SJCRH30 (cell line): ENCODE results near the gene FBXO45. TPM values are rescaled to one million over a fixed set of nuclear protein-coding genes. Genes with fewer than 3 reads are reported as not detected.
"Not testable (repeated sequence)": the region's sequence is repeated elsewhere in the genome, so short reads cannot be mapped to it uniquely, and the experiment has no call there.

Experiments used
- DNase-seq, 2 experiments: peaks; one replicate each; pipeline ENCODE4 v3.0.0-alpha.2; 2015 to 2020
- H3K27ac ChIP-seq: fragments of 250-450 bp; sonication (Bioruptor Pico); 2 replicates; pipeline ENCODE4 v1.5.1; 2020; ENCODE audit warnings: mild to moderate bottlenecking, moderate library complexity
- H3K27me3 ChIP-seq: fragments of 250-450 bp; sonication (Bioruptor Pico); 2 replicates; pipeline ENCODE4 v1.5.1; 2020; ENCODE audit warnings: mild to moderate bottlenecking, moderate library complexity
- H3K36me3 ChIP-seq: fragments of 250-450 bp; sonication (Bioruptor Pico); 2 replicates; pipeline ENCODE4 v1.5.1; 2020; ENCODE audit warnings: mild to moderate bottlenecking, moderate library complexity
- H3K4me1 ChIP-seq: fragments of 250-450 bp; sonication (Bioruptor Pico); 2 replicates; pipeline ENCODE4 v1.5.1; 2020; ENCODE audit warnings: mild to moderate bottlenecking, moderate library complexity
- H3K4me3 ChIP-seq: fragments of 250-450 bp; sonication (Bioruptor Pico); 2 replicates; pipeline ENCODE4 v1.5.1; 2020; ENCODE audit warnings: mild to moderate bottlenecking, moderate library complexity
- H3K9me3 ChIP-seq: fragments of 250-450 bp; sonication (Bioruptor Pico); replicated peaks from 2 replicates; pipeline ENCODE4 v1.5.1; 2020; ENCODE audit warnings: mild to moderate bottlenecking, moderate library complexity
- total RNA-seq: library from RNA; depleted of rRNA; stranded (reverse); fragments of >200 nt; shearing (Covaris generic); gene quantifications from 2 replicates; pipeline ENCODE4 v1.2.3, GENCODE V29; 2014; rRNA removed

FBXO45 gene, protein sequence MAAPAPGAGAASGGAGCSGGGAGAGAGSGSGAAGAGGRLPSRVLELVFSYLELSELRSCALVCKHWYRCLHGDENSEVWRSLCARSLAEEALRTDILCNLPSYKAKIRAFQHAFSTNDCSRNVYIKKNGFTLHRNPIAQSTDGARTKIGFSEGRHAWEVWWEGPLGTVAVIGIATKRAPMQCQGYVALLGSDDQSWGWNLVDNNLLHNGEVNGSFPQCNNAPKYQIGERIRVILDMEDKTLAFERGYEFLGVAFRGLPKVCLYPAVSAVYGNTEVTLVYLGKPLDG
- 29.3 and 32.3 TPM in 2 replicates for total RNA-seq

DNA sequence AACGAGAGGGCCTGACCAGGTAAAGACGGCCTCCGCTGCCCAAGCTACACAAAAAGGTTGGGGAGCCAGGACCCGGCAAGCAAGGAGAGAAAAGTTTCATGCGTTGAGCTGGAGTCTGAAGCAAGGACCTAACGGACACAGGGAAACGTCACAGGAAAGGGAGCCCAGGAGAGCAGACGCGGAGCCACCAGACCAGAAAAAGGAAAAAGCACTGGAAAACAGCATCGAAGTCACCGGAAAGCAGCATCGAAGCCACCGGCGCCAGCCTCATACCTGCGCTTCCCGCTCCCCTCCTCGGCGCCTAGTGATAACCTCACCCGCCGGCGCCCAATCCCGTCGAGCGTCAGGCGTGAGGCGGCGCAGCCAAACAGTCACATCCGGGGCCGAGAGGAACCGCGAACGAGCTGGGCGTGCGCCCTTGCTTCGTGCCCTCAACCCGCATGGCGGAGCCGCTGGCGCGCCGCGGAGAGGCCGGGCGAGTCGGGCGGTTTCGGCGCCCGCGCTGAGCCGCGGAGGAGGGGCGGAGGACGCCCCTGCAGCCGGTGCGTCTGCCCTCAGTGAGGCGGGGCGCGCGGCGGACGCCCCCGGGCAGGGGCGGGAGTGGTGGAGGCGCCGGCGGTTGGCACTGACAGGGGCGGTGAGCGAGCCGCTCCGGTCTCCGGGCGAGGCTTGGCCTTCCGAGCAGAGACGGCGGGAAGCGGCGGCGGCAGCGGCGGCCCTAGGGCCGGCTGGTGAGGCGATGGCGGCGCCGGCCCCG is at the start of gene FBXO45, which contains the start of gene WDR53:
Gene FBXO45 (plus strand): TSS at position 415 of the 757 bp plus-strand sequence. CDS start 325 bp downstream, at position 740.
Gene WDR53 (minus strand): TSS at position 309 of the 757 bp plus-strand sequence. CDS start 7,079 bp downstream, outside the sequence.
- Histone ChIP-seq H3K9me3 (no peaks in the 10 kb centered on the region), H3K4me3 (peak within 1 kb of the TSS; percentile 79), H3K36me3 (peaks cover 2% of the 10 kb centered on the region; the same call in 1 of the 2 replicates), H3K4me1 (no peaks in the 10 kb centered on the region), H3K27me3 (no peaks in the 10 kb centered on the region), H3K27ac (peak within 1 kb of the TSS; percentile 51)
- peak; percentile 92 to 94 for DNase-seq

DNA sequence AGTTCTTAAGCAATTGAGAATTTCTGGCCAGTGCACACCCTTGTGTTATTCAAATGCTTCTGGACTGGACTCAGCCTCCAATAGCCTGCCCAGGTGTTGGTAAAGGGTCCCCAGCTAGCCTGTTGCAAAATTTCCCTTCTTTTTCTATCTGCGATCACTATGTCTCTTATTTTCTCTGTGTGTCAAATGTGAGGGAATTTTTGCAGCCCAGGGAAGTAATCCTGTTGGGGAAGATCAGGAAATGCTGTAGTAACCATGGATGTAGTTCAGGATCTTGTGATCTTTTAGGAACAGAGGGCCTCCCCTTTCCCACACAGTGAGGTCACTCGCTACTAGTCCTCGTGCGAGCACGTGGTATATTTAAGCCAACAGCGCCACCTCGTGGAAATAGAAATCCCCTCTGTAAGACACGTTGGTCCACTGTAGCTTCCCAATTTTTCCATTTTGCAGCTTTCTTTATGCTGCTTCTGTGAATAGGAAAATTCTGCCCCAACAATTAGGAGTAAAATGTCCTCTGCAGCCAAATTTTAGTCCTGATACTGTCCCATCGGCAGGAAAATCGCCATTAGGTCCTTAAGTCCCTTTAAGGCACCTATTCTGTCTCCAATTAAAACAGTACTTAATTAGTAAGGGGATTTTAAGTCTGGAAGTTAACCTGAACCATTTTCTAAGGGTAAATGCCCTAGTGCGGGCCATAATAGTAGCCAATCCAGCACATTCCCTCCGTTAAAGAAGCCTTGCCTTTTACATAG is 49.3 kb upstream of the FBXO45 start:
- DNase-seq, result peak; percentile 82 to 91
- Histone ChIP-seq H3K36me3 (no peaks in the 10 kb centered on the region), H3K9me3 (peaks cover 11% of the 10 kb centered on the region), H3K4me3 (no peak overlapping the region), H3K27ac (no peak overlapping the region), H3K4me1 (no peaks in the 10 kb centered on the region), H3K27me3 (no peaks in the 10 kb centered on the region; the same call in 1 of the 2 replicates)

DNA sequence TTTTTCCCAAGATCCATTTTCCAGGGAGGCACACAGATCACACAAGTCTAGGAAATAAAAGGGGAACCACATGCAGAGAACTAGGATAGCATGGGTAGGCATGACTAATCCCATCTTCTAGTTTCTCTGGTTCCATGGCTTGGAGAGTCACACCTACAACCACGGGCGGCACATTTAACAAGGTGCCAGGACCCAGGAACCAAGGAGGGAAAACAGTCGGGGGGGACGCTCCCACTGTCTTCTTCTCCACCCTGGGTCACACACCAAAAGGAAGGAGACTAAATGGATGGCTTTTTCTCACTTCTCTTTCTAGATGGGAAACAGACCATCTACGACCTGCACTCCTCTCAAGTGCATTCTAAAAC is 48.8 kb upstream of the FBXO45 start:
- no peaks in the 10 kb centered on the region for H3K36me3 ChIP-seq
- DNase-seq, result no peak
- H3K4me1 ChIP-seq, result no peaks in the 10 kb centered on the region
- H3K27me3 ChIP-seq, result no peaks in the 10 kb centered on the region; the same call in 1 of the 2 replicates
- no peak overlapping the region for H3K27ac ChIP-seq
- H3K4me3 ChIP-seq, result no peak overlapping the region
- H3K9me3 ChIP-seq, result peaks cover 11% of the 10 kb centered on the region

DNA sequence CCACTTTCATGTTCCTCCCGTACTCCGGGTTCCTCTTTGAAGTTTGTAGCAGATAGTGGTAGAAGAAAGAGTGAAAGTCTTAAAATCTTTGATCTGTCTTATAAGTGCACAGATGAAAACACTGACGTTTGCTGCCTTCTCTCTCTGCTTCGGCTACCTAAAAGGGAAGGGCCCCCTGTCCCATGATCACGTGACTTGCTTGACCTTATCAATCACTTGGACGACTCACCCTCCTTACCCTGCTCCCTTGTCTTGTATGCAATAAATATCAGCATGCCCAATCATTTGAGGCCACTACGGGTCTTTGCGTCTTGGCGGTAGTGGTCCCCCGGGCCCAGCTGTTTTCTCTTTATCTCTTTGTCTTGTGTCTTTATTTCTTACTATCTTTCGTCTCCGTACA is 47.2 kb upstream of the FBXO45 start:
- not testable (repeated sequence) for H3K36me3 ChIP-seq, DNase-seq, H3K4me1 ChIP-seq, H3K27me3 ChIP-seq, H3K4me3 ChIP-seq, H3K27ac ChIP-seq
- peaks cover 11% of the 10 kb centered on the region for H3K9me3 ChIP-seq

DNA sequence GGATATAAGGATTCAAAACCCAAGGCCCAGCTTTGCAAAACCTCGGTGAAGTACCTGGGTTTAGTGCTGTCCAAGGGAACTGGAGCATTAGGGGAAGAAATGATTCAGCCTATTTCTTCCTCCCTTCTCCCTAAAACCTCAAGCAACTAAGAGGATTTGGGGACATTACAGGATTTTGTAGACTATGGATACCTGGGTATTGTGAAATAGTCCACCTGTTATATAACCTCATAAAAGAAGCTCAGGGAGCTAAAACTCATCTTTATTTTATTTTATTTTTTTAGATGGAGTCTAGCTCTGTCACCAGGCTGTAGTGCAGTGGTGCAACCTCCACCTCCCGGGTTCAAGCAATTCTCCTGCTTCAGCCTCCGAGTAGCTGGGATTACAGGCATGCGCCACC is 44.6 kb upstream of the FBXO45 start:
- Histone ChIP-seq H3K27ac (no peak overlapping the region), H3K36me3 (no peaks in the 10 kb centered on the region), H3K9me3 (peaks cover 11% of the 10 kb centered on the region), H3K4me3 (no peak overlapping the region), H3K27me3 (no peaks in the 10 kb centered on the region), H3K4me1 (no peaks in the 10 kb centered on the region)
- no peak for DNase-seq

DNA sequence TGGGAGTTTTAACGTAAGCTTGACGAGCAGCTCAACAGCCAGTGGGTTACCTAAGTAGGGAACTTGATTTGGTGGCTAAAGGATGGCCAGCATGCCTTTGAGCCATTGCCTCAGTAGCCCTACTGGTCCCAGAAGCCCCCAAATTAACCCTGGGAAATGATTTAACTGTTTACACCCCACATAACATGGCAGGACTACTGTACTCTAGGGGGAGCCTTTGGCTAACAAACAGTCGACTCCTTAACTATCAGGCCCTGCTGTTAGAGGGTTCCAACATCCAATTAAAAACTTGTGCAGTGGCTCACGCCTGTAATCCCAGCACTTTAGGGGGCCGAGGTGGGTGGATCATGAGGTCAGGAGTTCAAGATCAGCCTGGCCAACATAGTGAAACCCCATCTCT is 43.9 kb upstream of the FBXO45 start:
- H3K27me3 ChIP-seq, result no peaks in the 10 kb centered on the region
- no peaks in the 10 kb centered on the region for H3K36me3 ChIP-seq
- peak; percentile 27 to 60 for DNase-seq

DNA sequence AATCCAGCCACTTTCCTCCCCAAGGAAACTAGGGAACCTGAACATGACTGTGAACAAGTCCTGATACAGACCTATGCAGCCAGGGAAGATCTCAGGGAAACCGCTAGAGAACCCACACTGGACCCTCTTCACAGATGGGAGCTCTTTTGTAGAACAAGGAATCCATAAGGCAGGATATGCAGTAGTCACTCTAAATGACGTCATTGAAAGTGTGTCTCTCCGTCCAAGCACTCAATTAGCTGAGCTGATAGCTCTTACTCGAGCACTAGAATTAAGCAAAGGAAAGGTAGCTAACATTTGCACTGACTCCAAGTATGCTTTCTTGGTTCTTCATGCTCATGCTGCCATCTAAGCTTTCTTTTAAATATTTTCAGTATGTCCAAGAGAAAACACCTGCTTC is 43.3 kb upstream of the FBXO45 start:
- no peak for DNase-seq
- Histone ChIP-seq H3K4me1 (no peaks in the 10 kb centered on the region), H3K27ac (no peak overlapping the region), H3K9me3 (peaks cover 2% of the 10 kb centered on the region), H3K27me3 (no peaks in the 10 kb centered on the region), H3K36me3 (no peaks in the 10 kb centered on the region), H3K4me3 (no peak overlapping the region)

More for the DNA sequence above, 43.9 kb upstream of the FBXO45 start:
- H3K4me1 ChIP-seq, result no peaks in the 10 kb centered on the region
- no peak overlapping the region for H3K4me3 ChIP-seq
- H3K9me3 ChIP-seq, result peaks cover 8% of the 10 kb centered on the region
- no peak overlapping the region for H3K27ac ChIP-seq

DNA sequence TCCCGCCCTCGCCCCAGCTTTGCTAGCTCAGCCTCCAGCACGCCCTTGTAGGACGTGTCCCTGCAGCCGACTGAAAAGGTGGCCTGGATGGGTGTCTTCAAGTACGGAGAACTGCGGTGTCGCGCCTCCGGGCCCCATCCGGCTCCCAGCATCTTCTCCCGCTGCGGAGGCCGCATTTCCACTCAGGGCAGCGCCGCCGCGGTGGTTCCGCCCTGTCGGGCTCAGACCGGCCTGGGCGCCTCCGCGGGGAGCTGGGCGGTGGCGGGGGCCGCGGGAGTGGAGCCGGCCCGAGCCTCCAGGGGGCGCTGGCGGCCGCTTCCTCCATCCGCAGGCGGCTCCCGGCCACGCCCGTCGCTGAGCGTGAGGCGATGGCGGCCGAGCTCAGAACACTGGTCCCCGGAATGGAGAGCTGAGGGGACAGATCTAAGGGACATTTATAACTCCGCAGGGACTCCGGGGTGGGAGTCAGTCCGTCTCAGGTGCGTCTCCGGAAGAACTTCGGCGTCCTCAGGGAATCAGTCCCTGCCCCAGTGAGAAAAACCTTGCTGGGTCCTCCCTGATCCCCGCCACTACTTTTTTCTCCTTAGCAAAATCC is 39.7 kb upstream of the FBXO45 start:
- H3K4me3 ChIP-seq, result no peak overlapping the region
- H3K9me3 ChIP-seq, result peaks cover 5% of the 10 kb centered on the region; the same call in 1 of the 2 replicates
- no peak overlapping the region for H3K27ac ChIP-seq
- H3K36me3 ChIP-seq, result no peaks in the 10 kb centered on the region
- no peaks in the 10 kb centered on the region for H3K27me3 ChIP-seq
- H3K4me1 ChIP-seq, result no peaks in the 10 kb centered on the region
- DNase-seq, result no peak

DNA sequence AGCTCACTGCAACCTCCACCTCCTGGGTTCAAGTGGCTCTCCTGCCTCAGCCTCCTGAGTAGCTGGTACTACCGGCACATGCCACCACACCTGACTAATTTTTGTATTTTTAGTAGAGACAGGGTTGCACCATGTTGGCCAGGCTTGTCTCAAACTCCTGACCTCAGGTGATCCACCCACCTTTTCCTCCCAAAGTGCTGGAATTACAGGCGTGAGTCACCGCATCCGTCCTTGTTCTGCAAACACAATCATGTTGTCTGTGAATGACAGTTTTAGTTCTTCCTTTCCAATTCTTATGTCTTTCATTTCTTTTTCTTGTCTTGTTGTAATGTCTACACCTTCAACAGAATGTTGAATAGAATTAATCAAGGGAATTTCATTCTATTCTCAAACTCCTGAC is 37.0 kb upstream of the FBXO45 start:
- H3K9me3 ChIP-seq, result peaks cover 5% of the 10 kb centered on the region; the same call in 1 of the 2 replicates
- no peak overlapping the region for H3K4me3 ChIP-seq
- H3K4me1 ChIP-seq, result no peaks in the 10 kb centered on the region
- no peak for DNase-seq
- H3K27ac ChIP-seq, result no peak overlapping the region
- no peaks in the 10 kb centered on the region for H3K27me3 ChIP-seq
- no peaks in the 10 kb centered on the region for H3K36me3 ChIP-seq

DNA sequence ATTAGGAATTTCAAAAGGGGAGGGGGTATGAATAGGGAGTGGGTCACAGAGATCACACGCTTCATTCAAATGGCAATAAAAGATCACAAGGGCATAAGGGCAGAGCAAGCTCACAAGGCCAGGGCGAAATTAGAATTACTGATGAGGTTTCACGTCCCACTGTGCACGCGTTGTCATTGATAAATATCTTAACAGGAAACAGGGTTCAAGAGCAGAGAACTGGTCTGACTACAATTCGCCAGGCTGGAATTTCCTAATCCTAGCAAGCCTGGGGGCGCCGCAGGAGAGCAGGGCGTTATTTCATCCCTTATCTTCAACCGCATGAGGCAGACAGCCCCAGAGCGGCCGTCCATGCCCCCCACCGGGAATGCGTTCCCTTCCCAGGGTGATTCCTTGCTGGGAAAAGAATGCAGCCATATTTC is 35.2 kb upstream of the FBXO45 start:
- no peak overlapping the region for H3K4me3 ChIP-seq

DNA sequence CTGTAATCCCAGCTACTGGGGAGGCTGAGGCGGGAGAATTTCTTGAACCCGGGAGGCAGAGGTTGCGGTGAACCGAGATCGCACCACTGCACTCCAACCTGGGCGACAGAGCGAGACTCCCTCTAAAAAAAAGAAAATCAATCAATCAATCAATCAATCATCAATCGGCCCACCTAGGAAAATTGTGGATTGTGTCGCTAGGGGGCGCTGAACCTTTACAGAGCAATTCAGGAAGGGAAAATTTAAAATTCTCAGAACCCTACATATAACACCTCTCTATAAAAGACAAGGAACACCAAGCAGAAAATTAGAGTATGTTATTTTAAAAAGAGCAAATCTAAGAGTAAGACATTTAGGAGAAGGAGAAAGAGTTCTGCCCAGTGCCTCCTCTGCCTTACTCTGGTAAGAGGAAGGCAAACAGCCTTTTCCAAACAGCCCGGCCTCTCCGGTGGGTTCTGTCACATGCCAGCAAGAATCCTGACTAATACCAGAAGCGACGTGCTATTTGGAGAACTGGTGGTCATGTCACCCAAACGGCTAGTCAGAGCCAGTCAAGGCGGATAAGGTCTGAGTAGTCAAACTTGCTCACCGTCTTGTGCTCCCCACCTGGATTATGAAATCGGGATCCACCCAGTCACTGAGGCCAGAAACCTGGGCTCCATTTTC is 31.0 kb upstream of the FBXO45 start:
- Histone ChIP-seq H3K27me3 (peaks cover 2% of the 10 kb centered on the region; the same call in 1 of the 2 replicates), H3K27ac (no peak overlapping the region), H3K4me3 (no peak overlapping the region), H3K9me3 (peaks cover 5% of the 10 kb centered on the region; the same call in 1 of the 2 replicates), H3K36me3 (no peaks in the 10 kb centered on the region), H3K4me1 (no peaks in the 10 kb centered on the region)
- DNase-seq, result no peak

More for the DNA sequence above, 35.2 kb upstream of the FBXO45 start:
- peaks cover 5% of the 10 kb centered on the region; the same call in 1 of the 2 replicates for H3K9me3 ChIP-seq
- no peaks in the 10 kb centered on the region for H3K27me3 ChIP-seq
- no peak overlapping the region for H3K27ac ChIP-seq
- no peaks in the 10 kb centered on the region for H3K4me1 ChIP-seq
- peak in 1 of 2 experiments; percentile 30 for DNase-seq
- H3K36me3 ChIP-seq, result no peaks in the 10 kb centered on the region

DNA sequence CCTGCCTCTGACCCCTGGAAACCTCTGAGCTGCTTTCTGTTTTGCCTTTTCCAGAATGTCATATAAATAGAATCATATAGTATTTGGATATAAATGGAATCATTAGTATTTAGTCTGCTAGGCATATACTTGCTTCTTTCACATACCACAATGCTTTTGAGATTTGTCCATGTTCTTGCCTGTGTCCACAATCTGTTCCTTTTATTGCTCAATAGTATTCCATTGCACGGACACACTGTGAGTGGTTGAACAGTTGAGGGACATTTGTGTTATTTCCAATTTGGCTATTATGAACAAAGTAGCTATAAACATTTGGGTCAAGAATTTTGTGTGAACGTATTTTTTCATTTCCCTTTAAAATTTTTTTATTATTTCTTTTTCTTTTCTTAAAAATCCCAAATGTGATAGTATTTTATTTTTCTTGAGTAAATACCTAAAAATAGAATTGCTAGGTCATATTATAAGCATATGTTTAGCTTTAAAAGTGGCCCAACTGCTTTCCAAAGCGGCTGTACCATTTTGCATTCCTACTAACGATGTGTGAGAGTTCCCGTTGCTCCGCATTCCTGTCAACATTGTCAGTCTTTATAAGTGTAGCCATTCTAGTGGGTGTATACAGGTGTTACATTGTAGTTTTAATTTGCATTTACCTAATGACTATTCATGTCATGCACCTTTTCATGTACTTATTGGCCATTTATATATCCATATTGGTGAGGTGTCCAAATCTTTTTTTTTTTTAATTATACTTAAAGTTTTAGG is 26.6 kb upstream of the FBXO45 start:
- H3K9me3 ChIP-seq, result peaks cover 5% of the 10 kb centered on the region; the same call in 1 of the 2 replicates
- H3K27ac ChIP-seq, result no peak overlapping the region
- DNase-seq, result no peak
- no peaks in the 10 kb centered on the region for H3K36me3 ChIP-seq
- H3K4me3 ChIP-seq, result no peak overlapping the region
- no peaks in the 10 kb centered on the region for H3K4me1 ChIP-seq
- H3K27me3 ChIP-seq, result peaks cover 2% of the 10 kb centered on the region; the same call in 1 of the 2 replicates

DNA sequence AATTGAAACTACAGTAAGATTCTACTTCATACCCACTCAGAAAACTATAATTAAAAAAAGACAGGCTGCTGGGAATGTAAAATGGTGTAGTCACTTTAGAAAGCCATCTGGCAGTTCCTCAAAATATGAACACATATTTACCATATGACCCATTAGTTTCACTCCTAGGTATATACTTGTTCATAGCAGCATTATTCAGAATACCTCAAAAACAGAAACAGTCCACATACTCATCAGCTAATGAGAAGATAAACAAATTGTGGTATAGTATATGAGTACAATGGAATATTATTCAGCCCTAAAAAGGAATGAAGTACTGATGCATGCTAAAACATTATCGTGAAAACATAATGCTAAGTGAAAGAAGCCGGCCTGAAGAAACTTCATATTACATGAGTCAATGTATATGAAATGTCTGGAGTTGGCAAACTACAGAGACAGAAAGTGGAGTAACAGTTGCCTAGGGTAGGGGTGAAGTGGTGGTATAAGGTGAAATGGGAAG is 23.9 kb upstream of the FBXO45 start:
- Histone ChIP-seq H3K27ac (no peak overlapping the region), H3K4me1 (no peaks in the 10 kb centered on the region), H3K27me3 (peaks cover 2% of the 10 kb centered on the region; the same call in 1 of the 2 replicates), H3K4me3 (no peak overlapping the region), H3K9me3 (peaks cover 5% of the 10 kb centered on the region; the same call in 1 of the 2 replicates), H3K36me3 (no peaks in the 10 kb centered on the region)
- no peak for DNase-seq
